GF-D8 (cell line): ENCODE measurements around the gene OR11A1.
"Not testable (repeated sequence)": the region's sequence is repeated elsewhere in the genome, so short reads cannot be mapped to it uniquely, and the experiment has no call there.

ENCODE experiments used
- DNase-seq: peaks from one replicate; lab custom pipeline; 2025; lab: John Stamatoyannopoulos, UW

OR11A1 gene

DNA sequence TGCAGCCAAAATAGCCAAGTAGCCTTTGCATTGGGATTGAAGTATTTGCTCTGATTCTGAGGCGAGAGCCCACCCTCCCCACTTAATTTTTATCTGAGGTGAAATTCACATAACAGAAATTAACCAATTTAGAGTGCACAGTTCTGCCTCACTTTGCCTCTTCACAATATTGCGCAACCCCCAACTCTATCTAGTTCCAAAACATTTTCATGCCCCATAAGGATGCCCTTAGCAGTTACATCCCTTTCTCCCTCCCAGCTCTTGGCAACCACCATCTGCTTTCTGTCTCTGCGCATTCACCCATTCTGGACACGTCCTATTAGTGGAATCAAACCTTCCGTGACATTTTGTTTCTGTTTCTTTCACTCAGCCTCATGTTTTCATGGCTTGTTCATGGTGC is 21.9 kb upstream of the OR11A1 start:
- DNase-seq, result no peak

- DNase-seq, result no peak
These were observed 21.1 kb upstream of the OR11A1 start for GRCh38 chr6:29477923-29478450.

DNA sequence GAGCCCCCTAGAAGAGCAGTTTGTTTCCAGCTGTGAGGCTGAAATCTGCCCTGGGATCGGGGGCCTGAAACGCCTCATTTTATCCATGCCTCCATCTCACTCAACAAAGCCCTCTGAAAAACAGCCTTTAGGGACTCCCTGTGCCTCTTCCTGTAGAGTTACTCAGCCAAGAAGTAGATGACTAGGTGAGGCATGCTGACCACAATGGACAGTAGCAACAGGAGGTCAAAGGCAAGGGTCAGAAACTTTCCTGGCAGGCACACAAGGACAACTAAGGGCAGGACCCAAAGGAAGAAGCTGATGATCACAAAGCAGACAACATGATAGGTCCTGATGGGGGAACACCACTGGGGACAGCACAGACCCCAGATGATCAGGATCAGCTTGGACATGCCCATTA is 18.1 kb upstream of the OR11A1 start:
- DNase-seq, result no peak

DNA sequence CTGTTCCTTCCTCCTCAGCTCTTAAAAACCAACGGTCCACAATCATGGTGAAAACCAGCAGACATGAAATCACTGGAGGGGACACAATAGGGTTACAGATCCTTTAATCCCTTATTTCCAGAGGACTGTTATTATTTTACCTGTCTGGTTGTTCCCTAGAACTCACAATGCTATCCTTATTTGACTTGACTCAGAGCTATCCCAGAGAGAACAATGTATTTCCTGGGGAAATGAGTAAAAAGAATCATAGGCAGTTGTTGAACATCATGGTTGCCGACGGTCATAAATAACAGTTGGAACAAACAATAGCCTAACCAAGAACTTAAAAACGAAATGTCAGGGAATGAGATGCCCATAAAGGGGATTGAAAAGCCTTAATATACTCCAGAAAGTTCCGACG is 9.4 kb upstream of the OR11A1 start:
- DNase-seq, result no peak

DNA sequence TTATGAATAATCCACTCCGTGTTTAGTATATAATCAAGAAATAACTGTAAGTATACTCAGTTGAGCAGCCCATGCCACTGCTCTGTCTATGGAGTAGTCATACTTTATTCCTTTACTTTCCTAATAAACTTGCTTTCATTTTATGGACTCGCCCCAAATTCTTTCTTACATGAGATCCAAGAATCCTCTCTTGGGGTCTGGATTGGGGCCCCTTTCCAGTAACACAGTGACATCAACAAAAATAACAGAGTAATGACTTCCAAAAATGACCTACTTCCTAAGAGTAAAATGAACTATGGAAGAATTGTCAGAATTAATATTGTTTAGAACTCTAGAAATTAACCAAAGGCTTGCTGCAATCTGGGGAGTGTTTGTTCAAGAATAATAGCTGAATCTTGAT is 8.9 kb upstream of the OR11A1 start:
- DNase-seq, result no peak

DNA sequence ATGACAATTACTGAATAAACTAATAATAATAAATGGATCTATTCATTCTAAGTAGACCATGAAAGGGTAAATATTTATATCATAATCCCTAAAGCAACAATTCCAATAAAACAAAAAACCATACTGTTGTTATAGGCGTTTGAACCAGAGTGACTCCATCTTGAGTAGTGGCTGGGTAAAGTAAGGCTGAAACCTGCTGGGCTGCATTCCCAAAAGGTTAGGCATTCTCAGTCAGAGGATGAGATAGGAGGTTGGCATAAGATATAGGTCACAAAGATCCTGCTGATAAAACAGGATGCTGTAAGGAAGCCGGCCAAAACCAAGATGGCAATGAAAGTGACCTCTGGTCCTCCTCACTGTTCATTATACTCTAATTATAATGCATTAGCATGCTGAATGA is 8.4 kb upstream of the OR11A1 start:
- DNase-seq, result no peak

- DNase-seq, result no peak
These were observed 5.2 kb upstream of the OR11A1 start for GRCh38 chr6:29462022-29462421.

DNA sequence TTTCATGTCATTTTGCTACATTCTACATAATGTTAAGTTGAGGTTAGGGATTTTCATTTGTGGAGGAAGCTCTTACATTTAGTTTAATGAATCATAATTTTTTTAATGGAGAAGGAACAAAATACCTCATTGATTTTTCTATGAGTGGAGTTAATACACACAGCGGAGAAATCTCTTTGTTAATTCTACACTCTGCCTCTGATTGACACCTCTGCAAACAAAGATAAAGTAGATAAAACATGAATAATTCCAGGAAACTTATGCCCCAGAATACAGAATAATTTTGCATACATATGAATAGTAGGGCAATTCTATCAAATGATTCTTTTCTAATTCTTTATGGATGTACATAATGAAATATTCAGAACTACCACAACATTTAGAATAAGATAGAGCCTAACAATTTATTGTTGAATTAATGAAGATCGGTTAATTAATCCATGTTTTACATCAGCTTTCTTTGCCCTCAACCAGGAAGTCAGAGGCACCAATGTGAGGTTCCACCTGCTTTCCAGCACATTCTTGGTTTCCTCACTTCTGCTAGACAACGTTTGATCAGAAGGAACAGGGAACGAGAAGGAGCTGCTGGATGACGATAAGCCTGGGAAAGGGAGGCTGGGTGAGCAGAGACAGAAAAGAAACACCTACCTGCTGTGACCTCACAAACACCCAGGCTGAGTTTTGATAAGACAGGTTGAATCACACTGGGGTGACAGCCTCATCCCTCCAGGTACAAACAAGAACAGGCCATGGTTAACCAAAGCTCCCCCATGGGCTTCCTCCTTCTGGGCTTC is 4.3 kb upstream of the OR11A1 start:
- no peak for DNase-seq

DNA sequence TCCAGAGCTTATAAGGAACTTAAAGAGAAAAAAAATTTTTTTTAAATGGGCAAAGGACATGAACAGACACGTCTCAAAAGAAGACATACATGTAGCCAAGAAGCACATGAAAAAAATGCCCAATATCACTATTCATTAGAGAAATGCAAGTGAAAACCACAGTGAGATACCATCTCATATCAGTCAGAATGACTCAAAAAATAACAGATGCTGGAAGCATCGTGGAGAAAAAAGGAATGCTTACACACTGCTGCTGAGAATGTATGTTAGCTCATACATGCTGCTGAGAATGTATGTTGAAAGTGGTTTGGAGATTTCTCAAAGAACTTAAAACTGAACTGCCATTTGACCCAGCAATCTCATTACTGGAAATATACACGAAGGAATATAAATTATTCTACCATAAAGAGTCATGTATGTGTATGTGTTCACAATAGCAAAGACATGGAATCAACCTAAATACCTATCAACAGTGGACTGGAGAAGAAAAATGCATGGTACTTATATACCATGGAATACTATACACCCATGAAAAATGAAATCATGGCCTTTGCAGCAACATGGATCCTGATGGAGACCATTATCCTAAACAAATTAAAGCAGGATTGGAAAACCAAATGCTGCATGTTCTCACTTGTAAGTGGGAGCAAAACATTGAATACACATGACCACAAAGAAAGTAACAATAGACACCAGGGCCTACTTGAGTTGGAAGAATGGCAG is 5.2 kb downstream of the OR11A1 start:
- no peak for DNase-seq

DNA sequence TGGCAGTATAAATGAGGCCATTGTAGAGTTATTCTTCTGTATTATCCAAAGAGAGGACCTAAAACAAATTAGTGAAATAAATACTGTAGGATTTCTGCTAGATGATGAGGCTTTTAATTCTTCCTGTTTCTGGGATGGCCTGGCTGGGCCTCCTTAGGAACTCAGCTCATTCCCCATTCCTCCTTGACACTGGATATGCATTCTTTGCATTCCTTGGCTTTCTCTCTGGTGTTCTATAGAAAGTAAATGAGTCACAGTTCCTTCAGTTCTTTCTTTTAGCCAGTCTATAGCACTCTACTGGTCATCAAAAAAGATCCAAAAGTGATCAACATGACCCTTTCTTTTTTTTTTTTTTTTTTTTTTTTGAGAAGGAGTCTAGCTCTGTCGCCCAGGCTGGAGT is 9.2 kb downstream of the OR11A1 start:
- no peak for DNase-seq

- DNase-seq, result not testable (repeated sequence)
These were observed 12.8 kb downstream of the OR11A1 start for GRCh38 chr6:29444031-29444430.

- peak; percentile 55 for DNase-seq
These were observed 14.2 kb downstream of the OR11A1 start for GRCh38 chr6:29442719-29443118.

DNA sequence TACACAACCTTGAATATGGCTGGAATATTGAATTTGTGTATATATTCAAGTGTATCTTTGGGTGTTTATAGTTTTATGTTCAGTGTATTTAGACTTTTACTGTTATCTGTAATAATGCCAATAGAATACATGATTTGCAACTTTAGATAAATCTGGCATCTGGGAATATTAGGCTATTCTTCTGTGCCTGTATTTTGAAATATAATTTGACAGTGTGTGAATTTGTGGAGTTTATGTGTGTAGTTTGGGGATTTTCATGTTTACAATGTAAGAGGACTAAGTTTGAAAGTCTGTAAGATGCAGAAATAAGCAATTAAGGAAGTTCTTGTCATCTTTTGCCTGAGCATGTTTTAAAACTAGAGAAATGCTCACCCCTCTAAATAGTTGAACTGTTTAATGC is 17.9 kb downstream of the OR11A1 start, which contains the start of gene OR10C1:
OR10C1 (plus strand) TSS at position 301 of the 400 bp plus-strand sequence. CDS start 710 bp downstream, outside the sequence.
- no peak for DNase-seq

GRCh38 chr6:29436730-29437129 is 20.1 kb downstream of the OR11A1 start:
- not testable (repeated sequence) for DNase-seq

DNA sequence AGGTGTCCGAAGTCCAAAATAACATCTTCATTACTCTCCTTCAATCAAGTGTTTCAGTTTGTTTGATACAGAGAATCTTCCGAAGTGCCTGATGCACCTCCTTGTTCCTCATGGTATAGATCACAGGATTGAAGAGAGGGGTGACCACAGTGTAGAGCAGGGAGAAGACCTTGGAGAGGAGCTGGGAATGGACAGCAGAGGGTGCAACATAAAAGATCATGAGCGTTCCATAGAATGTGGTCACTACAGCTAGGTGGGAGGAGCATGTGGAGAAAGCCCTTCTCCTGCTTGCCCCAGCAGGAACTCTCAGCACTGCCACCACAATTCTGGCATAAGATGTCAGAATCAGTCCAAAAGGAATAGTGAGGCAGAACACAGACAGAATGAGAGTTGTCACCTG is 30.2 kb downstream of the OR11A1 start:
- no peak for DNase-seq

GRCh38 chr6:29425075-29425474 is 31.8 kb downstream of the OR11A1 start:
- no peak for DNase-seq

GRCh38 chr6:29424575-29424974 is 32.3 kb downstream of the OR11A1 start:
- DNase-seq, result no peak

- DNase-seq, result no peak
These were observed 32.7 kb downstream of the OR11A1 start for GRCh38 chr6:29424168-29424567.

GRCh38 chr6:29419516-29419915 is 37.4 kb downstream of the OR11A1 start:
- no peak for DNase-seq

- no peak for DNase-seq
These were observed 42.3 kb downstream of the OR11A1 start, which contains the start of gene OR12D1 for GRCh38 chr6:29414588-29414987. Gene OR12D1, plus strand, starts transcription at chr6:29414928.

- no peak for DNase-seq
These were observed 53.1 kb downstream of the OR11A1 start for GRCh38 chr6:29403801-29404200.

- no peak for DNase-seq
These were observed 57.3 kb downstream of the OR11A1 start for GRCh38 chr6:29399525-29399924.

GRCh38 chr6:29395331-29395730 is 61.5 kb downstream of the OR11A1 start, which contains the start of gene OR12D2:
Gene OR12D2, plus strand, starts transcription at chr6:29395631. Its CDS starts 1,069 bp downstream, at chr6:29396700.
- DNase-seq, result no peak
